ENCODE results near the gene SMARCAL1. TPM values are rescaled to one million over a fixed set of nuclear protein-coding genes. Genes with fewer than 3 reads are reported as not detected.
A peak's percentile ranks its signal among the peaks of the same experiment; 100 is the strongest.

The SMARCAL1 gene
- total RNA-seq, 4 donors from 2014 or later = 6.3 to 15.8 (median 11.6) TPM

DNA sequence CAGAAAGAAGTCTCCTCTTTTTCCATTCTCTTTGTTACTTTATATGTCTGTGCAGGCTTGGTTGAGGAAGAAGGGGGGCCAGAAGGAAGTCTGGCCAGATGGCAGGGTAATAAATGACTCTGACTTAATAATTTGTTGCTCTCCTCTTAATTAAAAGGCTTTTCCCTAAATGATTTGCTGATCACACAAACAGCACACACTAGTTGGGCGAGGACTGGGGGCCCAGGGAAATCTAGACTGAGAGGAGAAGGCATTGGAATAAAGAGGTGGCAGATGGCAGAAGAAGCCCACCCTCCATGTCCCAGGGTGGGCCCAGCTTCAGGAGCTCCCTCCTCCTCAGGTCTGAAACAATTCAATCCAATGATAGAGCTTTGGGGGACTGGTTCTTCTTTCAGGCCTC, 12.7 kb upstream of the SMARCAL1 start:
- intact Hi-C loops (cut with DNase I) = no loop called here
- TF ChIP-seq POLR2A (IDR thresholded peaks at IDR 0.05; ENCODE audit: low read depth) = no peak
- no peak for TF ChIP-seq EP300 (IDR thresholded peaks at IDR 0.05)
- TF ChIP-seq, protein P1, sequence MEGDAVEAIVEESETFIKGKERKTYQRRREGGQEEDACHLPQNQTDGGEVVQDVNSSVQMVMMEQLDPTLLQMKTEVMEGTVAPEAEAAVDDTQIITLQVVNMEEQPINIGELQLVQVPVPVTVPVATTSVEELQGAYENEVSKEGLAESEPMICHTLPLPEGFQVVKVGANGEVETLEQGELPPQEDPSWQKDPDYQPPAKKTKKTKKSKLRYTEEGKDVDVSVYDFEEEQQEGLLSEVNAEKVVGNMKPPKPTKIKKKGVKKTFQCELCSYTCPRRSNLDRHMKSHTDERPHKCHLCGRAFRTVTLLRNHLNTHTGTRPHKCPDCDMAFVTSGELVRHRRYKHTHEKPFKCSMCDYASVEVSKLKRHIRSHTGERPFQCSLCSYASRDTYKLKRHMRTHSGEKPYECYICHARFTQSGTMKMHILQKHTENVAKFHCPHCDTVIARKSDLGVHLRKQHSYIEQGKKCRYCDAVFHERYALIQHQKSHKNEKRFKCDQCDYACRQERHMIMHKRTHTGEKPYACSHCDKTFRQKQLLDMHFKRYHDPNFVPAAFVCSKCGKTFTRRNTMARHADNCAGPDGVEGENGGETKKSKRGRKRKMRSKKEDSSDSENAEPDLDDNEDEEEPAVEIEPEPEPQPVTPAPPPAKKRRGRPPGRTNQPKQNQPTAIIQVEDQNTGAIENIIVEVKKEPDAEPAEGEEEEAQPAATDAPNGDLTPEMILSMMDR (IDR thresholded peaks at IDR 0.05) = no peak
- TF ChIP-seq POLR2AphosphoS5 (IDR thresholded peaks at IDR 0.05) = no peak
- WGBS = 53% methylated on average over 1 of the region's 1 CpG
- Histone ChIP-seq H3K9me3 (no peaks in the 10 kb centered on the region), H3K36me3 (no peaks in the 10 kb centered on the region), H3K27me3 (no peaks in the 10 kb centered on the region), H3K27ac (replicated peaks in 1 of 4) (no peak overlapping the region), H3K4me1 (no peaks in the 10 kb centered on the region), H3K4me3 (no peak overlapping the region)
- DNase-seq (ENCODE audit: extremely low spot score) = no peak

DNA sequence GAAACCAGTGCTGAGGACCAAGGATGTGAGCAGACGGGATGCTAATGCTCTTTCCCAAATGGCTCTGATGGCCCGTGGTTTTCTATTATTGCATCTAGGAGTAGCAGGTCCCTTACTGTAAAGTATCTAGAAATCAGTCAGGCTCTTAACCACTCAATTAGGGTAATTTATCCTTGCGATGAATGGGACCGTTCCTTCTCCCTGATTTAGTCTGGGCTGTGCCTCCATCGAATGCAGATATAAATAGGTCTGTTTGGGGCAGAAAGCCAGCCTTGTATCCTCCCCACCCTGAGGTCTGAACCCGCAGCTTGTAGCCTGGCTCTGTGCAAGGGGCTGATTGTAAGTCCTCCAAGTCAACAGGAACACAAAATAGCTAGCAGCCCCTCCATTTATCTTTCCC, 9.5 kb upstream of the SMARCAL1 start:
- 74% methylated on average over 6 of the region's 6 CpGs for whole genome bisulfite sequencing
- no peak for DNase-seq (ENCODE audit: extremely low spot score)
- no peaks in the 10 kb centered on the region for H3K36me3 ChIP-seq
- H3K9me3 ChIP-seq = no peaks in the 10 kb centered on the region
- H3K27ac ChIP-seq (replicated peaks in 1 of 4) = no peak overlapping the region
- H3K27me3 ChIP-seq = peaks cover 0 to 12% (median 0%) of the 10 kb centered on the region in 4 donors
- H3K4me1 ChIP-seq = no peaks in the 10 kb centered on the region
- no peak for TF ChIP-seq POLR2AphosphoS5 (IDR thresholded peaks at IDR 0.05)
- TF ChIP-seq EP300 (IDR thresholded peaks at IDR 0.05) = no peak
- TF ChIP-seq, protein P1 (IDR thresholded peaks at IDR 0.05) = no peak
- TF ChIP-seq POLR2A (IDR thresholded peaks at IDR 0.05; ENCODE audit: low read depth) = no peak
- no peak overlapping the region for H3K4me3 ChIP-seq
- intact Hi-C loops (cut with DNase I) = no loop called here

DNA sequence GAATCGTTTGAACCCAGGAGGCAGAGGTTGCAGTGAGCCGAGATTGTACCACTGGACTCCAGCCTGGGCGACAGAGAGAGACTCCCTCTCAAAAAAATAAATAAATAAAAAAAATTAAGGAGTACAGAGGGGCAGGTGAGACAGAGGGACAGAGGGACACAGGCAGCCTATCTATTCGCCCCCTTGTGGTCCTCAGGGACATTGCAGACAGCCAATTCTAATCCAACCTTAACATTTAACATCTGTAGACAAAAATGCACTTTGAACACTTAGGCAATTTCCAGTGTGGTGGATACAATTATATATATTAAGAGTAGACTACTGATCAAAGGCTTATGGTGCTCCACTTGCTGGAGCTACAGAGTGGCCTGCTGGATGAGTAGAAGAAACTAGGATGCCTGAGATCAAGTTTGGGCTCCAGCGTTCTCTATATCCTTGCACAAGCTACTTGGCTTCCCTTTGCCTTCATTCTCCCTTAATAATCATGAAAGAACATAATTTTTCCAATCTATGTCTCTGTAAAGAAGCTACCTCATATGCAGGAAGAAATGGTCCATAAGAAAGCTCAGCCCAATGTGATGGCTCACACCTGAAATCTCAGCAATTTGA, 8.2 kb upstream of the SMARCAL1 start:
- no peak for DNase-seq (ENCODE audit: extremely low spot score)
- peaks cover 0 to 17% (median 0%) of the 10 kb centered on the region in 4 donors for H3K27me3 ChIP-seq
- no peaks in the 10 kb centered on the region for H3K36me3 ChIP-seq
- WGBS = 68% methylated on average over 5 of the region's 5 CpGs
- no peaks in the 10 kb centered on the region for H3K4me1 ChIP-seq
- H3K4me3 ChIP-seq = no peak overlapping the region
- H3K27ac ChIP-seq (replicated peaks in 1 of 4) = no peak overlapping the region
- intact Hi-C loops (cut with DNase I) = no loop called here
- TF ChIP-seq POLR2A (IDR thresholded peaks at IDR 0.05; ENCODE audit: low read depth) (no peak), EP300 (IDR thresholded peaks at IDR 0.05) (no peak)
- TF ChIP-seq, protein P1 (IDR thresholded peaks at IDR 0.05) = peak; percentile 69 to 83 (median 72)
- no peaks in the 10 kb centered on the region for H3K9me3 ChIP-seq

DNA sequence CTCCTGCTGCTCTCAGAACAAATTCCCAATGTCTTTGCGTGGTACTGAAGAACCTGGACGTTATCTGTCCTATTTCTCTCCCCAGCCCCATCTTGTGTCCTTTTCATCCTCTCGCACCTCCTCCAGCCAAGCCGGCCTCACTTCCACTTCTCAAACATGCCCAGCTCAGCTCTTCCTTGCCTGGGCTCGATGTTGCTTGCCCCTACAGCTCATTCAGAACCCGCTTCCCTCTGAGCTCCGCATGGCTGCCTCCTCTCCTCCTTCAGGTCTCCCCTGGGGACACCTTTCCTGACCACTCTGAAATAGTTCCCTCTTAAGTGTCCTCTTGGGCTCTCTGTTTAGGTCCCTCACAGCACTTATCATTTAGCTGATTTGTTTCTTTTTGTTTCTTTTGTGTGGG, 6.7 kb upstream of the SMARCAL1 start:
- Histone ChIP-seq H3K4me1 (no peaks in the 10 kb centered on the region), H3K4me3 (no peak overlapping the region), H3K9me3 (no peaks in the 10 kb centered on the region), H3K27ac (replicated peaks in 1 of 4) (no peak overlapping the region), H3K36me3 (no peaks in the 10 kb centered on the region), H3K27me3 (peaks cover 0 to 17% (median 0%) of the 10 kb centered on the region in 4 donors)
- intact Hi-C loops (cut with DNase I) = no loop called here
- TF ChIP-seq POLR2AphosphoS5 (IDR thresholded peaks at IDR 0.05) (no peak), EP300 (IDR thresholded peaks at IDR 0.05) (no peak), POLR2A (IDR thresholded peaks at IDR 0.05; ENCODE audit: low read depth) (no peak)
- TF ChIP-seq, protein P1 (IDR thresholded peaks at IDR 0.05) = no peak
- no peak for DNase-seq (ENCODE audit: extremely low spot score)
- 84% methylated on average over 7 of the region's 7 CpGs for WGBS

DNA sequence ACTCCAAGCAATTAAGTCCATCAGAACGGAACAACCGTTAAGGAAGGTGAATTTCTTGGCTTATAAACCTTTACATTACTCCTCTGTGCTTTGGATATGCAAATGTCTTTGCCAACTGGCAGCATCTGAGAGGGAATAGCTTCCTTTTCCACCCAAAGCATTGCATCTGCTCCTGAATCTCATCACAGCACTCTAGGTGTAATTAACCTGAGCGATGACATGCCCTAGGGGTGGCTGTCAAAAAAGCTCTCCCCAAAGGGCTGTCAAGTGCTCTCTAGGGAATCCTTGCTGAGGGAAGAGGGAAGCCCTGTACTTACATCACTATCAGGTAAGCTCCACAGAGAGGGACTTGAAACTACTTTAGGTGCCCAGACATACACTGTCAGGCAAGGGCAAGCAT, 5.5 kb upstream of the SMARCAL1 start:
- TF ChIP-seq EP300 (IDR thresholded peaks at IDR 0.05) = no peak
- TF ChIP-seq POLR2AphosphoS5 (IDR thresholded peaks at IDR 0.05) = no peak
- no peak for TF ChIP-seq POLR2A (IDR thresholded peaks at IDR 0.05; ENCODE audit: low read depth)
- TF ChIP-seq, protein P1 (IDR thresholded peaks at IDR 0.05) = no peak
- H3K4me1 ChIP-seq = peaks cover 0 to 2% (median 0%) of the 10 kb centered on the region in 4 donors
- 62% methylated on average over 3 of the region's 3 CpGs for WGBS
- intact Hi-C loops (cut with DNase I) = no loop called here
- no peak overlapping the region for H3K27ac ChIP-seq (replicated peaks in 1 of 4)
- no peak for DNase-seq (ENCODE audit: extremely low spot score)
- H3K27me3 ChIP-seq = peaks cover 0 to 17% (median 0%) of the 10 kb centered on the region in 4 donors
- H3K36me3 ChIP-seq = no peaks in the 10 kb centered on the region
- H3K9me3 ChIP-seq = no peaks in the 10 kb centered on the region
- H3K4me3 ChIP-seq = no peak overlapping the region

Data from esophagus muscularis mucosa (tissue), 4 donors.